ENCODE results near the gene CAPN3.
"Not testable (repeated sequence)": the region's sequence is repeated elsewhere in the genome, so short reads cannot be mapped to it uniquely, and the experiment has no call there.

Gene CAPN3

GRCh38 chr15:42359249-42359648 lies at the start of gene CAPN3:
TSS of gene CAPN3 (plus strand) at chr15:42359501. CDS start at chr15:42359806, 305 bp downstream.
- DNase-seq (ENCODE audit: low spot score) = no peak

- DNase-seq (ENCODE audit: low spot score) = peak; percentile 20
These were observed 45.8 kb upstream of the CAPN3 start for GRCh38 chr15:42313463-42313862.

DNA sequence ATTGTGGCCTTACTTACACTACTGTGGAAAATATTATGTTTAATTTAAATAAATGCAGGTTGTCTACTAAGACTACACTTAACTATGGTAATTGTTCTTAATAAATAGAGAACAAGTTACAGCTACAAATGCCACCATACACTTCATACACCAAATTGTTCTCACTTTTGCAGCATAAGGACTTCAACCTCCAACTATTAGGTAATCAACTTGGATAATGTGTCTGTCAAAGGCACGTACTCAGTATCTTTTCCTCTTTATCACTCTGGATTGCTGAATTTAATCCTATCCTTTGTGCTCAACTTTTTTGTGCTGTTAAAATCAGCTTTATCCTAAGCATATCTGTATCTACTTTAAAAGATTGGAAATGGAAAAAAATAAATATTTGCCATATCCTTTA lies 44.5 kb upstream of the CAPN3 start:
- no peak for DNase-seq (ENCODE audit: low spot score)

DNA sequence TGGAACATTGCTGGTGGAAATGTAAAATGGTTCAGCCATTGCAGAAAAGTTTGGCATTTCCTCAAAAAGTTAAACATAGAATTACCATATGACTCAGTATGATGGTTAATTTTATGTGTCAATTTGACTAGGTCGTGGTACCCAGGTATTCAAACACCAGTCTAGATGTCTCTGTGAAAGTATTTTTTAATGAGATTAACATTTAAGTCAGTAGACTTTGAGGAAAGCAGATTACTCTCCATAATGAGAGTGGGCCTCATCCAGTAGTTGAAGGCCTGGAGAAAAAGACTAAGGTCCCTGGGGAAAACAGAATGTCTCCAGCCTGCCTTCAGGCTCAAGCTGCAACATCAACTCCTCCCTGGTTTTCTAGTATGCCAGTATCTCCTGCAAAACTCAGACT lies 43.8 kb upstream of the CAPN3 start:
- peak; percentile 70 for DNase-seq (ENCODE audit: low spot score)

GRCh38 chr15:42316282-42316805 lies 43.0 kb upstream of the CAPN3 start:
- DNase-seq (ENCODE audit: low spot score) = not testable (repeated sequence)

DNA sequence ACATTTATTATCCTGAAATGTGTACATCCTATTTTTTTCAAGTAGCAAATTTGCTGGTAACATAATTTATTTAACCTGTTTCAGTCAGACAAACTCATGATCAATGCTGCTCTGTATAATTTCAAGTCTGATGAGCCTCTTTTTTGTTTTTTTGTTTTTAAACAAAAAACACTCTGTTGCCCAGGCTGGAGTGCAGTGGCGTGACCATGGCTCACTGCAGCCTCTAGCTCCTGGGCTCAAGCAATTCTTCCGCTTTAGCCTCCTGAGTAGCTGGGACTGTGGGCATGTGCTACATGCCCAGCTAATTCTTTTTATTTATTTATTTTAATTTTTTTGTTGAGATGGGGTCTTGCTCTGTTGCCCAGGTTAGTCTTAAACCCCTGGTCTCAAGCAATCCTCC lies 40.1 kb upstream of the CAPN3 start:
- DNase-seq (ENCODE audit: low spot score) = no peak

DNA sequence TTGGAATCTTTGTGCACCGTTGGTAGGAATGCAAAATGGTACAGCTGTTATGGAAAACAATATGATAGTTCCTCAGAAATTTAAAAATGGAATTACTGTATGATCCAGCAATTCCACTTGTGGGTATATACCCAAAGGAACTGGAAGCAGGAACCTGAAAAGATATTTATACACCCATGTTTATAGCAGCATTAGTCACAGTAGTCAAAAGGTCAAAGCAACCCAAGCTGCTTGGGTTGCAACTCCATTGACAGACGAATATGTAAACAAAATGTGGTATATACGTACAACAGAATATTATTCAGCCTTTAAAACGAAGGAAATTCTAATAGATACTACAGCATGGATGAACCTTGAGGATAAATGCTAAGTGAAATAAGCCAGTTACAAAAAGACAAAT lies 35.0 kb upstream of the CAPN3 start:
- no peak for DNase-seq (ENCODE audit: low spot score)

DNA sequence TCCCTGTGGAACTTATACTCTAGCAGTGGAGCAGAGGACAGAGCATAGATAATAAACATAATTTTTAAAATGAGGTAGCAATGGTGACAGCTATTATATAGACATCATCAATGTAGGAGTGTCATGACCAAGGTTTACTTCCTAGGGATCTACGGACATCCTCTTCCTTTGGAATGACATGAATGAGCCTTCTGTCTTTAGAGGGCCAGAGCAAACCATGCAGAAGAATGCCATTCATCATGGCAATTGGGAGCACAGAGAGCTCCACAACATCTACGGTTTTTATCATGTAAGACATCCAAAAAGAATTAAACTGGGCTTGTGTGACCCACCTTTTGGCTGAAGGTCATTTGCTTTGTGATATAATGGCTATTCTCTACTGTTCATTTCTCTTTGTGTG lies 30.1 kb upstream of the CAPN3 start:
- no peak for DNase-seq (ENCODE audit: low spot score)

- DNase-seq (ENCODE audit: low spot score) = no peak
These were observed 29.3 kb upstream of the CAPN3 start for GRCh38 chr15:42329992-42330391.

GRCh38 chr15:42331235-42331634 lies 28.1 kb upstream of the CAPN3 start:
- DNase-seq (ENCODE audit: low spot score) = no peak

GRCh38 chr15:42332331-42332730 lies 27.0 kb upstream of the CAPN3 start:
- no peak for DNase-seq (ENCODE audit: low spot score)

DNA sequence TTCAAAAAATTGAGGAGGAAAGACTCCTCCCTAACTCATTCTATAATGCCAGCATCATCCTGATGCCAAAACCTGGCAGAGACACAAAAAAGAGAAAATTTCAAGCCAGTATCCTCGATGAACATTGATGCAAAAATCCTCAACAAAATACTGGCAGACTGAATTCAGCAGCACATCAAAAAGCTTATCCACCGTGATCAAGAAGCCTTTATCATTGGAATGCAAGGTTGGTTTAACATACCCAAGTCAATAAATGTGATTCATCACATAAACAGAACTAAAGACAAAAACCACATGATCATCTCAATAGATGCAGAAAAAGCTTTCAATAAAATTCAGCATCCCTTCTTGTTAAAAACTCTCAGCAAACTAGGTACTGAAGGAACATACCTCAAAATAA lies 24.2 kb upstream of the CAPN3 start:
- DNase-seq (ENCODE audit: low spot score) = no peak

DNA sequence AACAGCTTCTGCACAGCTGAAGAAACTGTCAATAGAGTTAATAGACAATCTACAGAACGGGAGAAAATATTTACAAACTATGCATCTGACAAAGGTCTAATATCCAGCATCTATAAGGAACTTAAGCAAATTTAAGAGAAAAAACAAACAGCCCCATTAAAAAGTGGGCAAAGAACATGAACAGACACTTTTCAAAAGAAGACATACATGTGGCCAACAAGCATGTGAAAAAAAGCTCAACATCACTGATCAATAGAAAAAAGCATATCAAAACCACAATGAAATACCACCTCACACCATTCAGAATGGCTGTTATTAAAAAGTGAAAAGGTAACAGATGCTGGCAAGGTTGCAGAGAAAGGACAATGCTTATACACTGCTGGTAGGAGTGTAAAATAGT lies 22.7 kb upstream of the CAPN3 start:
- DNase-seq (ENCODE audit: low spot score) = not testable (repeated sequence)

DNA sequence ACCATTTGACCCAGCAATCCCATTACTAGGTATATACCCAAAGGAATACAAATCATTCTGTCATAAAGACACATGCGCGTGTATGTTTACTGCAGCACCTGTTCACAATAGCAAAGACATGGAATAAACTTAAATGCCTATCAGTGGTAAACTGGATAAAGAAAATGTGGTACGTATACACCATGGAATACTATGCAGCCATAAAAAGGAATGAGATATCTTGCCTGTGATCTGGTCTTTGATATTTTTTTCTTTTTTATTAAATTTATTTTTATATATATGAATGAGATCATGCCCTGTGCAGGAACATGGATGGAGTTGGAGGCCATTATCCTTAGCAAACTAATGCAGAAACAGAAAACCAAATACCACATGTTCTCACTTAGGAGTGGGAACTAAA lies 22.2 kb upstream of the CAPN3 start:
- not testable (repeated sequence) for DNase-seq (ENCODE audit: low spot score)

DNA sequence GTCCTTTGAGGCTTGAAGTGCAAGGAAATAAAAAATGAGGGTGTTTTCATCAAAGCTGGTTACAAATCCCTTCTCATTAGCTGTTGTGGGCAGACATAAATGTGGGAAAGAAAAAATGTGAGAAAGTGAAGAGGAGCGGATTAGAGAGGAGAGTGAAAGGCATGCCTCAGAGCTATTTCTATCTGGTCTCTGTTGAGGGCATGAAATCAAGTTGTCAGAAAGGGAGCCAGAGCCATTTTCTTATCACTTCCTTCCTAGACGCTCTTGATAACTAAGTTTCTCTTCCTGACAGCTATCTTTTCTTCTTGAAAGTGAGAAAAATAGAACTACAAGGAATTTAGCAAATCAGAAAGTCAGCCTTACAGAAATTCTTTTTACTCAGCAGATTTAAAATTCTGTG lies 20.8 kb upstream of the CAPN3 start:
- no peak for DNase-seq (ENCODE audit: low spot score)

GRCh38 chr15:42343596-42344232 lies 15.6 kb upstream of the CAPN3 start:
- no peak for DNase-seq (ENCODE audit: low spot score)

- no peak for DNase-seq (ENCODE audit: low spot score)
These were observed 14.5 kb upstream of the CAPN3 start for GRCh38 chr15:42344763-42345162.

DNA sequence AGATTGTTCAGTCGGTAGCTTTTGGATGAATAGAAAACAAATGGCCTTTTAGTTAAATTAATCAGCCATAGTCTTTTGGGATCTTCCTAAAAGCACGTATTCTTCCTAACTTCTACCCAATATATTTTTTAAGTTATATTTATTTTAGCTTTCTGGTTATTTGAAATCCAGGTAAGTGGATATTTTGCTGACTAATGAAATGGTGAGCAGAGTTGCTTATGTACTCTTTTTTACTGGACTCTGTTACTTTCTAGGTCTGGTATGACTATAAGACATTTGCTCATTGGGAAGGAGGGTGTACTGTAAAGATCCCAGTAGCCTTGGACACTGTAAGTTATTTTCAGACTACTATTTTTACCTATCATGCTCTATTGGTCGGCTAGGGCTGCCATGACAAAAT lies 13.8 kb upstream of the CAPN3 start:
- no peak for DNase-seq (ENCODE audit: low spot score)

DNA sequence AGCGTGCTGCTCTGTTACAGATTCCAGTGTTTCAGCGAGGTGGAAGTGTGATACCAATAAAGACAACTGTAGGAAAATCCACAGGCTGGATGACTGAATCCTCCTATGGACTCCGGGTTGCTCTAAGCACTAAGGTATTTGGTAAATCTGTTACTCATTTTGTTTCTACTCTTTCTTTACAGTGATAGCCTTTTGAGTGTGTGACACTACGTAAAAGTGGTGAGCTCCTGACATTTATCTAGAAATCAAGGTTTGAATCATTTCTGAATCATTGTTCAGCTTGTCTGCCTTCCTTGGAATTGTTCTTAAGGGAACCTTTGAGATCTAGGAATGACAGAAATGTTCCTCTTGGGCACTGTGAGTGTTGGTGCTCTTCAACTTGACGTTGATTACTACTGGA lies 11.2 kb upstream of the CAPN3 start:
- DNase-seq (ENCODE audit: low spot score) = no peak

DNA sequence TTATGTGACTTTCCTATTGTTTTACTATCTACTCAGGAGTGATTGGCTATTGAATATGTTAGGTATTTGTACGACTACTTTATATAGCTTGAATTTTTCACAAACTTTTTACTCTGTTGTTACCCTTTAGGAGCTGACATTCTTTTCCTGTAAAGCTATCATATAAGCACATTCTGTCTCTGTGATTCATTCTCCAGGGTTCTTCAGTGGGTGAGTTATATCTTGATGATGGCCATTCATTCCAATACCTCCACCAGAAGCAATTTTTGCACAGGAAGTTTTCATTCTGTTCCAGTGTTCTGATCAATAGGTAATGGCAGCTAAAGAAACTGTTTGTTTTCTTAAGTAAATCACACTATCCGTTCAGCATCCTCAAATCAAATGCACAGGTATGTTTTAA lies 10.1 kb upstream of the CAPN3 start:
- DNase-seq (ENCODE audit: low spot score) = no peak

GRCh38 chr15:42352401-42352800 lies 6.9 kb upstream of the CAPN3 start:
- DNase-seq (ENCODE audit: low spot score) = no peak

- no peak for DNase-seq (ENCODE audit: low spot score)
These were observed 6.2 kb upstream of the CAPN3 start for GRCh38 chr15:42353061-42353460.

- DNase-seq (ENCODE audit: low spot score) = no peak
These were observed 4.5 kb upstream of the CAPN3 start for GRCh38 chr15:42354824-42355223.

GRCh38 chr15:42355291-42355690 lies 4.0 kb upstream of the CAPN3 start:
- DNase-seq (ENCODE audit: low spot score) = no peak

All from D341Med (cell line).